Measurements from ENCODE around the gene KPTN.

KPTN gene

GRCh38 chr19:47509170-47509847 is 25.3 kb upstream of the KPTN start:
- in situ Hi-C loops (cut with HindIII; ENCODE audit: low sequenced_read_pairs) = no loop called here
- no peak for DNase-seq (ENCODE audit: low read depth, low spot score)
- TF ChIP-seq, protein P1, sequence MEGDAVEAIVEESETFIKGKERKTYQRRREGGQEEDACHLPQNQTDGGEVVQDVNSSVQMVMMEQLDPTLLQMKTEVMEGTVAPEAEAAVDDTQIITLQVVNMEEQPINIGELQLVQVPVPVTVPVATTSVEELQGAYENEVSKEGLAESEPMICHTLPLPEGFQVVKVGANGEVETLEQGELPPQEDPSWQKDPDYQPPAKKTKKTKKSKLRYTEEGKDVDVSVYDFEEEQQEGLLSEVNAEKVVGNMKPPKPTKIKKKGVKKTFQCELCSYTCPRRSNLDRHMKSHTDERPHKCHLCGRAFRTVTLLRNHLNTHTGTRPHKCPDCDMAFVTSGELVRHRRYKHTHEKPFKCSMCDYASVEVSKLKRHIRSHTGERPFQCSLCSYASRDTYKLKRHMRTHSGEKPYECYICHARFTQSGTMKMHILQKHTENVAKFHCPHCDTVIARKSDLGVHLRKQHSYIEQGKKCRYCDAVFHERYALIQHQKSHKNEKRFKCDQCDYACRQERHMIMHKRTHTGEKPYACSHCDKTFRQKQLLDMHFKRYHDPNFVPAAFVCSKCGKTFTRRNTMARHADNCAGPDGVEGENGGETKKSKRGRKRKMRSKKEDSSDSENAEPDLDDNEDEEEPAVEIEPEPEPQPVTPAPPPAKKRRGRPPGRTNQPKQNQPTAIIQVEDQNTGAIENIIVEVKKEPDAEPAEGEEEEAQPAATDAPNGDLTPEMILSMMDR (IDR thresholded peaks at IDR 0.05; ENCODE audit: low read depth, low read length) = no peak
- H3K4me3 ChIP-seq (ENCODE audit: low read depth, low read length) = no peak overlapping the region

GRCh38 chr19:47508721-47509120 is 24.7 kb upstream of the KPTN start:
- TF ChIP-seq, protein P1 (IDR thresholded peaks at IDR 0.05; ENCODE audit: low read depth, low read length) = no peak
- H3K4me3 ChIP-seq (ENCODE audit: low read depth, low read length) = no peak overlapping the region
- DNase-seq (ENCODE audit: low read depth, low spot score) = no peak
- in situ Hi-C loops (cut with HindIII; ENCODE audit: low sequenced_read_pairs) = no loop called here

- TF ChIP-seq, protein P1 (IDR thresholded peaks at IDR 0.05; ENCODE audit: low read depth, low read length) = no peak
- in situ Hi-C loops (cut with HindIII; ENCODE audit: low sequenced_read_pairs) = no loop called here
- no peak for DNase-seq (ENCODE audit: low read depth, low spot score)
- no peak overlapping the region for H3K4me3 ChIP-seq (ENCODE audit: low read depth, low read length)
Measured at GRCh38 chr19:47507924-47508553, 24.0 kb upstream of the KPTN start.

DNA sequence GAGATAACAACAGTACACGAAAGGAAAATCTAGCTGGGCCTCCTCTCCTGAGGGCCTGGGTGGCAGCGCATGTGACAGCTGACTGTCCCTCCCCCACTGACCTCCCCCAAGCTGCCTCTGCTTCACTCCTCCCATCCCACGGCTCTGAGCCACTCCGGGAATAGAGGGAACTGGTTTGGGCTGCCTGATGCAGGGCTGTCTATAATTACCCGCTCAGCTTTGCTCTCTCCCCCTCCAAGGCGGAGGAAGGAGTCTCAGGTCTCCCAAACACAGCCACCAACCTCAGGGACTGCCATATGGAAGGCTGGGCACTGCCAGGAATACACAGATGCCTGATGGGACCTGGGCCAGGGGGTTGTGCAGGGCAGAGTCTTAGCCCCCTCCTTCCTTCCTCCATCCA is 23.0 kb upstream of the KPTN start:
- no peak overlapping the region for H3K4me3 ChIP-seq (ENCODE audit: low read depth, low read length)
- no peak for DNase-seq (ENCODE audit: low read depth, low spot score)
- in situ Hi-C loops (cut with HindIII; ENCODE audit: low sequenced_read_pairs) = no loop called here
- TF ChIP-seq, protein P1 (IDR thresholded peaks at IDR 0.05; ENCODE audit: low read depth, low read length) = no peak

- in situ Hi-C loops (cut with HindIII; ENCODE audit: low sequenced_read_pairs) = no loop called here
- no peak overlapping the region for H3K4me3 ChIP-seq (ENCODE audit: low read depth, low read length)
- TF ChIP-seq, protein P1 (IDR thresholded peaks at IDR 0.05; ENCODE audit: low read depth, low read length) = no peak
- DNase-seq (ENCODE audit: low read depth, low spot score) = no peak
Measured at GRCh38 chr19:47506459-47506858, 22.4 kb upstream of the KPTN start.

- no peak for DNase-seq (ENCODE audit: low read depth, low spot score)
- TF ChIP-seq, protein P1 (IDR thresholded peaks at IDR 0.05; ENCODE audit: low read depth, low read length) = no peak
- H3K4me3 ChIP-seq (ENCODE audit: low read depth, low read length) = no peak overlapping the region
- in situ Hi-C loops (cut with HindIII; ENCODE audit: low sequenced_read_pairs) = no loop called here
Measured at GRCh38 chr19:47505506-47505905, 21.5 kb upstream of the KPTN start.

All from astrocyte of the spinal cord (primary cell).